Measurements from ENCODE around the gene ZNF81.

Gene ZNF81

DNA sequence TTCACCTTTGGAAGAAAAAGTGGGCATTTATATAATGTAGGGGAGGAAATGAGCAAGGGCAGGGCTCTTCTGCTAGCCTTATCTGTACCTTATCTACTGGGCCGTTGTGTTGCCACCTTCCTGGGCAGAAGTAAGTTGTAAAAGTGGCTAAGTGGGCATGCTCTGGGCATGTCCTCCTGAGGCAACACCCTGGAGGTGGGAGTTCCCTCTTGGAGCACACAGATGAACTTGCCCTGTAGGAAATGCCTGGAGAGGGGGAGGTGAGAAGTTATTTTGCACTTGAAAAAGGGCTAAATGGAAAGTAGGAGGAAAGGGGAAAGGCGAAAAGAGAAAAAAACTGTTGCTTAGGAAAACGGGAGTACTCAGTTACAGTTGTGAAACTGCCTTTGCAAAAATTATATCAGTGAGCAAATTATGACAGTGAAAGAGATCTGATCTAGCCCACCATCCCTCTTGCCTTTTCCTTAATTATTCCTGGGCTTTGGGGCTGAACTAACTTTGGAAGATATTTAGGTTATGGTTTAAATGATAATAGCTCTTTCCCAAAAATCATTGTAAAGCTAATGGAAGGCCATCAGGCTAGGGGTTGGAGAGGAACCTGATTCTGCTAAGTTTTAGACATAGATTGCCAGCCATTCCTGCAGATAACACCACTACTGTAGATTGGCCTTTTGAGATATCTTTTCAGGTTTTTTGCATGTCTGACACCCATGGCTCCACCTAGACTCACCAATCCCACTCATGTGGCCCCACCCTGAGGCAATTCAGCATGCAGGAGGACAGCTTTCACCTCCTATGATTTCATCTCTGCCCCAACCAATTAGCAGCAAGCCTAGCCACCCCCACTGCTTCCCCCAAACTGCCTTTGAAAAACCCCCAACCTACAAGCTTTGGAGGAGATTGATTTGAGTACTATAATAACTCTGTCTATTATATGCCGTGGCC, 20.5 kb upstream of the ZNF81 start:
- Histone ChIP-seq H3K27ac (ENCODE audit: low read length) (no peak overlapping the region), H3K79me2 (ENCODE audit: insufficient read depth, low read length) (no peaks in the 10 kb centered on the region), H2AFZ (ENCODE audit: low read depth, low read length) (no peak overlapping the region), H3K9me3 (ENCODE audit: insufficient read depth, low read length, severe bottlenecking) (no peaks in the 10 kb centered on the region), H3K4me2 (ENCODE audit: insufficient read depth, low read length) (no peak overlapping the region), H4K20me1 (ENCODE audit: insufficient read depth, low read length) (no peaks in the 10 kb centered on the region), H3K4me1 (ENCODE audit: insufficient read depth, low read length) (no peaks in the 10 kb centered on the region), H3K36me3 (ENCODE audit: insufficient read depth, low read length) (no peaks in the 10 kb centered on the region), H3K4me3 (ENCODE audit: low read depth in 1 of 2, low read length in 2 of 2) (no peak overlapping the region), H3K27me3 (ENCODE audit: insufficient read depth, low read length, poor library complexity) (no peaks in the 10 kb centered on the region), H3K9ac (ENCODE audit: low read depth, low read length) (no peak overlapping the region)
- no peak for DNase-seq
- ATAC-seq (ENCODE audit: insufficient read depth, low read depth): no peak
- TF ChIP-seq EZH2 (IDR thresholded peaks at IDR 0.05; ENCODE audit: borderline replicate concordance, low read depth, low read length, severe bottlenecking): no peak
- TF ChIP-seq, protein P1, sequence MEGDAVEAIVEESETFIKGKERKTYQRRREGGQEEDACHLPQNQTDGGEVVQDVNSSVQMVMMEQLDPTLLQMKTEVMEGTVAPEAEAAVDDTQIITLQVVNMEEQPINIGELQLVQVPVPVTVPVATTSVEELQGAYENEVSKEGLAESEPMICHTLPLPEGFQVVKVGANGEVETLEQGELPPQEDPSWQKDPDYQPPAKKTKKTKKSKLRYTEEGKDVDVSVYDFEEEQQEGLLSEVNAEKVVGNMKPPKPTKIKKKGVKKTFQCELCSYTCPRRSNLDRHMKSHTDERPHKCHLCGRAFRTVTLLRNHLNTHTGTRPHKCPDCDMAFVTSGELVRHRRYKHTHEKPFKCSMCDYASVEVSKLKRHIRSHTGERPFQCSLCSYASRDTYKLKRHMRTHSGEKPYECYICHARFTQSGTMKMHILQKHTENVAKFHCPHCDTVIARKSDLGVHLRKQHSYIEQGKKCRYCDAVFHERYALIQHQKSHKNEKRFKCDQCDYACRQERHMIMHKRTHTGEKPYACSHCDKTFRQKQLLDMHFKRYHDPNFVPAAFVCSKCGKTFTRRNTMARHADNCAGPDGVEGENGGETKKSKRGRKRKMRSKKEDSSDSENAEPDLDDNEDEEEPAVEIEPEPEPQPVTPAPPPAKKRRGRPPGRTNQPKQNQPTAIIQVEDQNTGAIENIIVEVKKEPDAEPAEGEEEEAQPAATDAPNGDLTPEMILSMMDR (IDR thresholded peaks at IDR 0.05; ENCODE audit: borderline replicate concordance, extremely low read depth, low read length, poor library complexity, severe bottlenecking): no peak

DNA sequence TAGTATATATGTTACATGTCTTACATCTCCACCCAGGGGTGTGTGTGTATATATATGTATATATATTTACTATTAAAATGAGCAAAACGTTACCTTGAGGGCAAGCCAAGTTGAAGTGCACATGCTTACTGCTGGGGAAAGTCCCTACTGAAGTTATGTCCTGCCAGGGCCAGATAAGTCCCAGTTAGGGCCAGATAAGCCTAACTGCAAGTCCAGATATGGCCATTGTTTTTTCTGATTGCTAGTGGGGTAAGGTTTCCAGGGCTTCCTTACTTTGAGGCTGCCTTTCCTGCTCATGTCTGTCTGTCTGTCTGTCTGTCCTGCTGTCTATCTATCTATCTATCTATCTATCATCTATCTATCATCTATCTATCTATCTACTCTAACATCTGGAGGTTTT, 19.3 kb upstream of the ZNF81 start:
- no peak overlapping the region for H3K4me2 ChIP-seq (ENCODE audit: insufficient read depth, low read length)
- no peak for ATAC-seq (ENCODE audit: insufficient read depth, low read depth)
- no peak for DNase-seq
- no peaks in the 10 kb centered on the region for H3K9me3 ChIP-seq (ENCODE audit: insufficient read depth, low read length, severe bottlenecking)
- no peak overlapping the region for H2AFZ ChIP-seq (ENCODE audit: low read depth, low read length)
- no peaks in the 10 kb centered on the region for H3K27me3 ChIP-seq (ENCODE audit: insufficient read depth, low read length, poor library complexity)
- H4K20me1 ChIP-seq (ENCODE audit: insufficient read depth, low read length): no peaks in the 10 kb centered on the region
- no peaks in the 10 kb centered on the region for H3K79me2 ChIP-seq (ENCODE audit: insufficient read depth, low read length)
- H3K4me3 ChIP-seq (ENCODE audit: low read depth in 1 of 2, low read length in 2 of 2): no peak overlapping the region
- TF ChIP-seq, protein P1 (IDR thresholded peaks at IDR 0.05; ENCODE audit: borderline replicate concordance, extremely low read depth, low read length, poor library complexity, severe bottlenecking): no peak
- no peak for TF ChIP-seq EZH2 (IDR thresholded peaks at IDR 0.05; ENCODE audit: borderline replicate concordance, low read depth, low read length, severe bottlenecking)
- H3K4me1 ChIP-seq (ENCODE audit: insufficient read depth, low read length): no peaks in the 10 kb centered on the region
- no peak overlapping the region for H3K9ac ChIP-seq (ENCODE audit: low read depth, low read length)
- H3K36me3 ChIP-seq (ENCODE audit: insufficient read depth, low read length): no peaks in the 10 kb centered on the region
- H3K27ac ChIP-seq (ENCODE audit: low read length): no peak overlapping the region

DNA sequence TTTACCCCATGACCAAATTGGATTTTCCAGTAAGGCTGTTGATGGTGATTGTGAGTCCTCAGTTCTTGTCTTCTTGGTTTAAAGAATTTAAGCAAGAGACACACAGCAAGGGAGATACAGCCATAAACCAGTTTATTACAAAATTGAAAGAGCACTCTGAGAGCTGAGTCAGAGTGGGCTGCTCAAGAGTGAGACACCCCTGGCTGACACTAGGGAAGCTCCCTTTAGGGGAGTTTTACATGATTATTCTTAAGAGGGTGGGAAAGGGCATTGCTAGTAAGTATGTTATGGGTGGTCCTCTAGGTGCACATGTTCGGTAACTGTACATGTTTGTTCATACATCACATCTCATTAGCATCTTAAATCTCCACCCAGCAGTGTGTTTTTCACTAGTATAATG, 18.8 kb upstream of the ZNF81 start:
- no peaks in the 10 kb centered on the region for H4K20me1 ChIP-seq (ENCODE audit: insufficient read depth, low read length)
- no peaks in the 10 kb centered on the region for H3K36me3 ChIP-seq (ENCODE audit: insufficient read depth, low read length)
- H3K4me1 ChIP-seq (ENCODE audit: insufficient read depth, low read length): no peaks in the 10 kb centered on the region
- H3K27me3 ChIP-seq (ENCODE audit: insufficient read depth, low read length, poor library complexity): no peaks in the 10 kb centered on the region
- H3K27ac ChIP-seq (ENCODE audit: low read length): no peak overlapping the region
- H3K9me3 ChIP-seq (ENCODE audit: insufficient read depth, low read length, severe bottlenecking): no peaks in the 10 kb centered on the region
- no peak for DNase-seq
- no peaks in the 10 kb centered on the region for H3K79me2 ChIP-seq (ENCODE audit: insufficient read depth, low read length)
- H3K9ac ChIP-seq (ENCODE audit: low read depth, low read length): no peak overlapping the region
- no peak for TF ChIP-seq EZH2 (IDR thresholded peaks at IDR 0.05; ENCODE audit: borderline replicate concordance, low read depth, low read length, severe bottlenecking)
- H3K4me2 ChIP-seq (ENCODE audit: insufficient read depth, low read length): no peak overlapping the region
- ATAC-seq (ENCODE audit: insufficient read depth, low read depth): no peak
- no peak overlapping the region for H2AFZ ChIP-seq (ENCODE audit: low read depth, low read length)
- H3K4me3 ChIP-seq (ENCODE audit: low read depth in 1 of 2, low read length in 2 of 2): no peak overlapping the region

DNA sequence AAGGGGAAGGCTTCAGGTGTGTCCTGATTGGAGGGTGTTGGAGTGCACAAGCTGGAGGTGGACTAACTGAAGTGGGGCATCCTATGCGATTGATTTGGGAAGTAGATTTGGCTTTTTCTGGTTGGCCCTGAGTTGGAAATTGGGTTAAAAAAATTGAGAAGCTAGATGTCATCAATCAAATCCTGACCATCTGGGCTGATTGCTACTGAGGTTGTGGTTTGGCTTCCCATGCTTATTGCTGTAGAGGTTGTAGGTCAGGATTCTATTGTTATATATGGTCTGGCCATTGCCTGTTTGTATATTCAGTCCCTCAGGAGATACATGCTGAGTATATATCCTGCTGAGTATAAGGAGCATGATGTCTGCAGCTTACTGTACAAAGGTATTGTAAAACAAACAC, 7.7 kb upstream of the ZNF81 start:
- no peaks in the 10 kb centered on the region for H3K27me3 ChIP-seq (ENCODE audit: insufficient read depth, low read length, poor library complexity)
- no peak overlapping the region for H3K9ac ChIP-seq (ENCODE audit: low read depth, low read length)
- no peaks in the 10 kb centered on the region for H3K4me1 ChIP-seq (ENCODE audit: insufficient read depth, low read length)
- H3K9me3 ChIP-seq (ENCODE audit: insufficient read depth, low read length, severe bottlenecking): no peaks in the 10 kb centered on the region
- ATAC-seq (ENCODE audit: insufficient read depth, low read depth): no peak
- H3K79me2 ChIP-seq (ENCODE audit: insufficient read depth, low read length): no peaks in the 10 kb centered on the region
- no peak for TF ChIP-seq EZH2 (IDR thresholded peaks at IDR 0.05; ENCODE audit: borderline replicate concordance, low read depth, low read length, severe bottlenecking)
- TF ChIP-seq, protein P1 (IDR thresholded peaks at IDR 0.05; ENCODE audit: borderline replicate concordance, extremely low read depth, low read length, poor library complexity, severe bottlenecking): no peak
- no peak overlapping the region for H3K4me3 ChIP-seq (ENCODE audit: low read depth in 1 of 2, low read length in 2 of 2)
- H3K27ac ChIP-seq (ENCODE audit: low read length): no peak overlapping the region
- DNase-seq: no peak
- H2AFZ ChIP-seq (ENCODE audit: low read depth, low read length): no peak overlapping the region
- H3K36me3 ChIP-seq (ENCODE audit: insufficient read depth, low read length): no peaks in the 10 kb centered on the region
- H3K4me2 ChIP-seq (ENCODE audit: insufficient read depth, low read length): no peak overlapping the region
- H4K20me1 ChIP-seq (ENCODE audit: insufficient read depth, low read length): no peaks in the 10 kb centered on the region

Data from DND-41 (cell line).